ENCODE measurements around the gene RFPL1.

GRCh38 chr22:29457730-29458129 lies 19.3 kb downstream of the RFPL1 start:
- TF ChIP-seq, protein P1, sequence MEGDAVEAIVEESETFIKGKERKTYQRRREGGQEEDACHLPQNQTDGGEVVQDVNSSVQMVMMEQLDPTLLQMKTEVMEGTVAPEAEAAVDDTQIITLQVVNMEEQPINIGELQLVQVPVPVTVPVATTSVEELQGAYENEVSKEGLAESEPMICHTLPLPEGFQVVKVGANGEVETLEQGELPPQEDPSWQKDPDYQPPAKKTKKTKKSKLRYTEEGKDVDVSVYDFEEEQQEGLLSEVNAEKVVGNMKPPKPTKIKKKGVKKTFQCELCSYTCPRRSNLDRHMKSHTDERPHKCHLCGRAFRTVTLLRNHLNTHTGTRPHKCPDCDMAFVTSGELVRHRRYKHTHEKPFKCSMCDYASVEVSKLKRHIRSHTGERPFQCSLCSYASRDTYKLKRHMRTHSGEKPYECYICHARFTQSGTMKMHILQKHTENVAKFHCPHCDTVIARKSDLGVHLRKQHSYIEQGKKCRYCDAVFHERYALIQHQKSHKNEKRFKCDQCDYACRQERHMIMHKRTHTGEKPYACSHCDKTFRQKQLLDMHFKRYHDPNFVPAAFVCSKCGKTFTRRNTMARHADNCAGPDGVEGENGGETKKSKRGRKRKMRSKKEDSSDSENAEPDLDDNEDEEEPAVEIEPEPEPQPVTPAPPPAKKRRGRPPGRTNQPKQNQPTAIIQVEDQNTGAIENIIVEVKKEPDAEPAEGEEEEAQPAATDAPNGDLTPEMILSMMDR (conservative IDR thresholded peaks at IDR 0.05 in 1 of 2, IDR thresholded peaks at IDR 0.05 in 1 of 2; ENCODE audit: extremely low read depth in 1 of 2, insufficient read depth in 1 of 2, low read depth in 1 of 2, low read length in 2 of 2), result no peak
- no peak for TF ChIP-seq EZH2 (IDR thresholded peaks at IDR 0.05; ENCODE audit: borderline replicate concordance, low read length)
